Measurements from ENCODE around the gene CAMKMT. TPM values are rescaled to one million over a fixed set of nuclear protein-coding genes. Genes with fewer than 3 reads are reported as not detected.

The CAMKMT gene
- polyA plus RNA-seq, 3 donors, result 4.7 to 7.8 (median 7.0) TPM

DNA sequence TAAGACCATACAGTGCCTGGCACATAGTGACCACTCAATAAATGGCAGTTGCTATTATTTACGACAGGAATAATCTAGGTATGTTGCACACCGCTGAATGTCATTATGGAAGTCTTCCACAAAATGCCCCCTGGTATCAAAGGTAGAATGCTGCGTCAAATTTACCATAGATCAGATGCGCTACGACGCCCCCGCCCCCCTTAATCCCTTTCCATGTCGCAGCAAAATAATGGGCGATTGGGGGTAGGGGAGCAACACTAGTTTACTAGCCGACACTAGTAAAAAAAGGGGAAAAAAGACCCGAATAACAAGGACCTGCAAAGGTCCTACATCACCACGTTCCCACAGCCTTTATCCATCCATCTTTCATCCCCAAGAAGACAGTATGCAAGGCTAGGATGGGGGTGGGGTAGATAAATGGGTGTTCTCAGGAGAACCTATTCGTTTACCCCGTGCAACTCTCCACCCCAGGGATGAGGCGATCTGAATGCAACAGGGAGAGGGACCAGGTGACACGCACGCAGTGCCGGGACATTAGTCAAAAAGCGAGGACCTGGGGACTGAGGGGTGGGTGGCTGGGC is 908 bp upstream of the CAMKMT start:
- Mint-ChIP-seq H3K4me1 (peaks cover 22% of the 10 kb centered on the region), H3K9me3 (no peaks in the 10 kb centered on the region), H3K27me3 (ENCODE audit: low read depth in 3 of 3) (peaks cover 0 to 2% (median 0%) of the 10 kb centered on the region in 3 donors), H3K4me3 (peak overlapping the region; percentile 100), H3K36me3 (peaks cover 7 to 8% of the 10 kb centered on the region in 2 donors), H3K27ac (peak overlapping the region; percentile 99 to 100 (median 99))
- peak overlapping the region; percentile 77 to 100 for H3K27ac ChIP-seq (ENCODE audit: low read depth in 1 of 2, low read length in 2 of 2)
- WGBS (ENCODE audit: insufficient coverage), result no CpG with 5 or more reads among the region's 19 CpGs
- intact Hi-C loops (cut with micrococcal nuclease), result loop anchor here (2.0 to 10.0 kb wide), 4 partner anchors 194 to 766 kb away; partner anchors contain the start of genes LRPPRC (in 1 of the 2), PPM1B (in 1 of the 2) and THADA (in 1 of the 2)
- H3K27me3 ChIP-seq (ENCODE audit: control insufficient read depth in 2 of 2, insufficient read depth in 2 of 2, low read length in 2 of 2), result no peaks in the 10 kb centered on the region
- peak overlapping the region; percentile 92 for H3K4me2 ChIP-seq (replicated peaks; ENCODE audit: extremely low read depth, low read length, poor library complexity, severe bottlenecking)
- DNase-seq, result no peak
- TF ChIP-seq CTCF (IDR thresholded peaks at IDR 0.05), result no peak
- peaks cover 15% of the 10 kb centered on the region for H3K79me2 ChIP-seq (ENCODE audit: insufficient read depth, low read length)
- peak overlapping the region; percentile 100 for H2AFZ ChIP-seq (ENCODE audit: insufficient read depth, low read depth, low read length, poor library complexity, severe bottlenecking)
- peaks cover 15 to 16% of the 10 kb centered on the region in 2 donors for H3K4me1 ChIP-seq (ENCODE audit: control insufficient read depth in 1 of 2, insufficient read depth in 2 of 2, low read length in 2 of 2)
- peak overlapping the region; percentile 89 to 94 (median 93) for H3K4me3 ChIP-seq (replicated peaks in 1 of 3; ENCODE audit: low read depth in 2 of 3, low read length in 3 of 3)
- H4K20me1 ChIP-seq (ENCODE audit: insufficient read depth, low read length), result no peaks in the 10 kb centered on the region
- H3K9ac ChIP-seq (ENCODE audit: insufficient read depth, low read length, poor library complexity, severe bottlenecking), result peak overlapping the region; percentile 90
- no peaks in the 10 kb centered on the region for H3K9me3 ChIP-seq (replicated peaks in 1 of 2; ENCODE audit: control insufficient read depth in 1 of 2, insufficient read depth in 1 of 2, low read length in 2 of 2)
- no peaks in the 10 kb centered on the region for H3K36me3 ChIP-seq (replicated peaks in 1 of 2; ENCODE audit: control insufficient read depth in 1 of 2, insufficient read depth in 2 of 2, low read length in 2 of 2)

DNA sequence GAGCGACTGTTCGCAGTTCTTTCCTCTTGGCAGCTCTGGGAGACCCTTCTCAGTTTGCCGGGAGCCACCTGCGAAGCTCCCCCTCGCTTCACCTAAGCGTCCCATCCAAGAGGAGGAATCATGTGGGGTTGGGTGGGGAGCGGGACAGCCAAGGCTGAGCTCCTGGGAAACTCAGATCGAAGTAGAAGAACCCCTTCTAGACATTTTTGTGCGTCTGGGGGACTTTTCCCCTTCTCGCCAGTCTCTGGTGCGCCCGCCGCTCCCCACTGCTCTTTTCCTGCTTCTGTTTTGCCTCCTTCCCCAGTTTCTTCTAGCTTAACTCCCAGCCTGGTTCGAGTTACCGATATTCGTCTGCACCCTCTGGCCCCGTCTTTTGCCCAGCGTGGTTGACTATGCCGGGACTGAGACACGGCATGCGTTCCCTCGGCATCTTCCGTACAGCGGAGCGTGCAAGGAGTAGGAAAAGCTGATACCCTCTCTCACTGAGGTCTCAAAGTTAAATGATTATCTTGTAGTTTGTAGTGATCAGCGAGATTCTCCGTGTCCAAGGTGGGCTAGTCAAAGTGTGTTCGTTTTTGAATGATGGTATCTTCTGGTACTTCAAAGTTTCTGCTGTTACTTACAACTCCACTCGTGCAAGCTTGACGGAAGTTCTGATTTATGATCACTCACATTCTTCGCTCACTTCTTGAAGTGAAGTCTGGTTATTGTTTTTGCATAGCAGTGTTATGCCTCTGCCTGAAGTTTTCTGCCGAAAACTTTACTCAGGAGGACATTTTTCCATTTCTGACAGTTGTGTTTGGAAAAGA is 664 bp downstream of the CAMKMT start:
- peak overlapping the region; percentile 90 for H3K9ac ChIP-seq (ENCODE audit: insufficient read depth, low read length, poor library complexity, severe bottlenecking)
- H2AFZ ChIP-seq (ENCODE audit: insufficient read depth, low read depth, low read length, poor library complexity, severe bottlenecking), result peak overlapping the region; percentile 100
- H3K36me3 ChIP-seq (replicated peaks in 1 of 2; ENCODE audit: control insufficient read depth in 1 of 2, insufficient read depth in 2 of 2, low read length in 2 of 2), result no peaks in the 10 kb centered on the region
- peaks cover 15 to 16% of the 10 kb centered on the region in 2 donors for H3K4me1 ChIP-seq (ENCODE audit: control insufficient read depth in 1 of 2, insufficient read depth in 2 of 2, low read length in 2 of 2)
- peaks cover 20% of the 10 kb centered on the region for H3K79me2 ChIP-seq (ENCODE audit: insufficient read depth, low read length)
- H3K4me3 ChIP-seq (replicated peaks in 1 of 3; ENCODE audit: low read depth in 2 of 3, low read length in 3 of 3), result peak overlapping the region; percentile 89 to 94 (median 93)
- intact Hi-C loops (cut with micrococcal nuclease), result loop anchor here (5.0 to 10.0 kb wide), 3 partner anchors 195 to 768 kb away; partner anchors contain the start of genes LRPPRC (in 1 of the 2), PPM1B (in 1 of the 2) and THADA (in 1 of the 2)
- Mint-ChIP-seq H3K36me3 (peaks cover 4 to 7% of the 10 kb centered on the region in 2 donors), H3K9me3 (no peaks in the 10 kb centered on the region), H3K4me1 (peaks cover 22% of the 10 kb centered on the region), H3K27ac (peak overlapping the region; percentile 87 to 100 (median 97)), H3K27me3 (ENCODE audit: low read depth in 3 of 3) (peaks cover 0 to 2% (median 0%) of the 10 kb centered on the region in 3 donors), H3K4me3 (peak overlapping the region; percentile 100)
- H4K20me1 ChIP-seq (ENCODE audit: insufficient read depth, low read length), result no peaks in the 10 kb centered on the region
- H3K9me3 ChIP-seq (replicated peaks in 1 of 2; ENCODE audit: control insufficient read depth in 1 of 2, insufficient read depth in 1 of 2, low read length in 2 of 2), result no peaks in the 10 kb centered on the region
- WGBS (ENCODE audit: insufficient coverage), result 0% methylated on average over 19 of the region's 32 CpGs
- peak overlapping the region; percentile 77 to 100 for H3K27ac ChIP-seq (ENCODE audit: low read depth in 1 of 2, low read length in 2 of 2)
- H3K4me2 ChIP-seq (replicated peaks; ENCODE audit: extremely low read depth, low read length, poor library complexity, severe bottlenecking), result peak overlapping the region; percentile 92
- DNase-seq, result peak; percentile 7 to 21 (median 15)
- H3K27me3 ChIP-seq (ENCODE audit: control insufficient read depth in 2 of 2, insufficient read depth in 2 of 2, low read length in 2 of 2), result no peaks in the 10 kb centered on the region
- TF ChIP-seq CTCF (IDR thresholded peaks at IDR 0.05), result no peak
